K562 (cell line): ENCODE measurements around the gene GGNBP2. TPM values are rescaled to one million over a fixed set of nuclear protein-coding genes. Genes with fewer than 3 reads are reported as not detected.

ENCODE experiments used
- CHD7 ChIP-seq: fragments of 200-600 bp; sonication (generic); IDR thresholded peaks from one replicate; pipeline ENCODE4 v1.6.1; 2012; ENCODE audit warnings: mild to moderate bottlenecking, low read depth, low read length, inconsistent platforms
- CLOCK ChIP-seq: fragments of 250-450 bp; sonication (Bioruptor Pico); IDR thresholded peaks from 2 replicates; pipeline ENCODE4 v1.4.0; 2020; ENCODE audit warnings: mild to moderate bottlenecking, moderate library complexity, borderline replicate concordance
- HMBOX1 ChIP-seq: sonication (generic); IDR thresholded peaks from 2 replicates; pipeline ENCODE4 v1.6.1; 2016
- HNRNPK ChIP-seq: fragments of 200-400 bp; formaldehyde crosslinking; IDR thresholded peaks from one replicate; pipeline ENCODE4 v1.6.1; 2018; ENCODE audit warnings: mild to moderate bottlenecking, low read depth, low read length; ENCODE audit not compliant: poor library complexity, severe bottlenecking
- KDM4B ChIP-seq, 2 experiments: fragments of 450-650 bp in 1 of 2; sonication (generic) in 1 of 2; IDR thresholded peaks; 2 replicates each; pipeline ENCODE4 v1.6.1; 2016 to 2017; ENCODE audit warnings: borderline replicate concordance in 2 of 2, antibody characterized with exemption in 1 of 2, low read depth in 1 of 2, mild to moderate bottlenecking in 1 of 2
- POLR2B ChIP-seq: fragments of 450-650 bp; IDR thresholded peaks from 2 replicates; pipeline ENCODE4 v1.6.1; 2018; ENCODE audit warnings: low read depth; ENCODE audit not compliant: partially characterized antibody
- PURB ChIP-seq: sonication (generic); formaldehyde crosslinking; IDR thresholded peaks from 2 replicates; pipeline ENCODE4 v1.9.0; 2021; ENCODE audit warnings: low read depth, mild to moderate bottlenecking, missing genetic modification reagents
- RBM22 ChIP-seq: fragments of 200-400 bp; formaldehyde crosslinking; IDR thresholded peaks from 2 replicates; pipeline ENCODE4 v1.6.1; 2018; ENCODE audit warnings: low read length, low read depth; ENCODE audit not compliant: poor library complexity, severe bottlenecking
- TBP ChIP-seq: optimal IDR thresholded peaks from 2 replicates; pipeline ENCODE3; 2011; ENCODE audit warnings: low read depth, low read length, improper control_type of control experiment
- ZNF551 ChIP-seq: fragments of 250-450 bp; sonication (Bioruptor Pico); IDR thresholded peaks from 2 replicates; pipeline ENCODE4 v1.5.0; 2021; ENCODE audit warnings: mild to moderate bottlenecking, moderate library complexity
- ZNF75A ChIP-seq: fragments of 450-650 bp; formaldehyde crosslinking; IDR thresholded peaks from 2 replicates; pipeline ENCODE4 v1.4.0; 2020; ENCODE audit warnings: mild to moderate bottlenecking
- polyA plus RNA-seq, 8 experiments: library from polyadenylated mRNA; depleted of rRNA in 4 of 8; stranded (reverse) in 5 of 8; unstranded in 3 of 8; fragments of >200 nt; fragmentation: Nextera tagmentation in 2 of 8; fragmentation: Illumina TruSeq in 1 of 8; extraction: Ambion mirVana in 2 of 8; extraction: Trizol in 1 of 8; gene quantifications; 2 replicates each; pipeline versions ENCODE4 v1.2.1 to v1.2.3, GENCODE V29; 2011 to 2014; ENCODE audit warnings: inconsistent platforms in 1 of 8, missing spikeins in 1 of 8
- total RNA-seq, 7 experiments: library from RNA; depleted of rRNA in 6 of 7; stranded (reverse); fragments of >200 nt in 6 of 7; fragmentation: Illumina TruSeq in 2 of 7; extraction: Trizol in 2 of 7; gene quantifications; 2 replicates each; pipeline versions ENCODE4 v1.2.1 to v1.2.3, GENCODE V29; 2011 to 2021; ENCODE audit warnings: low replicate concordance in 1 of 7

The GGNBP2 gene
- total and polyA plus RNA-seq, 9 of the 15 experiments (the other 6 are each of a cell fraction or from before 2014, with no cell fraction given), result 35.7 to 96.6 (median 64.1) TPM

GRCh38 chr17:36545465-36546417, 1.0 kb downstream of the GGNBP2 start (continued):
- TF ChIP-seq CHD7 (no peak), RBM22 (peak; percentile 26), ZNF551 (CRISPR knock-in tag) (no peak), HMBOX1 (no peak), KDM4B (IDR thresholded peaks at IDR 0.05; ENCODE audit: borderline replicate concordance in 2 of 2, low read depth in 1 of 2) (peak in 1 of 2 experiments; percentile 77; a peak in 1 of 4 replicates), POLR2B (peak; percentile 28), TBP (peak; percentile 80), CLOCK (CRISPR knock-in tag) (no peak), ZNF75A (CRISPR knock-in tag) (no peak), HNRNPK (peak; percentile 93), PURB (CRISPR knock-in tag) (no peak)
